HTERT RPE-1 (cell line): ENCODE measurements around the gene DUS1L.

ENCODE experiments used
- in situ Hi-C: fragments of 300-500 bp; cut with MboI; formaldehyde crosslinking; loops from 4 replicates; pipeline ENCODE4 v1.14.3; 2020; ENCODE audit warnings: low sequenced_read_pairs

Gene DUS1L

GRCh38 chr17:82077617-82078358, 12.2 kb upstream of the DUS1L start:
- in situ Hi-C loops = no loop called here

GRCh38 chr17:82076785-82077591, 11.4 kb upstream of the DUS1L start:
- in situ Hi-C loops = no loop called here

DNA sequence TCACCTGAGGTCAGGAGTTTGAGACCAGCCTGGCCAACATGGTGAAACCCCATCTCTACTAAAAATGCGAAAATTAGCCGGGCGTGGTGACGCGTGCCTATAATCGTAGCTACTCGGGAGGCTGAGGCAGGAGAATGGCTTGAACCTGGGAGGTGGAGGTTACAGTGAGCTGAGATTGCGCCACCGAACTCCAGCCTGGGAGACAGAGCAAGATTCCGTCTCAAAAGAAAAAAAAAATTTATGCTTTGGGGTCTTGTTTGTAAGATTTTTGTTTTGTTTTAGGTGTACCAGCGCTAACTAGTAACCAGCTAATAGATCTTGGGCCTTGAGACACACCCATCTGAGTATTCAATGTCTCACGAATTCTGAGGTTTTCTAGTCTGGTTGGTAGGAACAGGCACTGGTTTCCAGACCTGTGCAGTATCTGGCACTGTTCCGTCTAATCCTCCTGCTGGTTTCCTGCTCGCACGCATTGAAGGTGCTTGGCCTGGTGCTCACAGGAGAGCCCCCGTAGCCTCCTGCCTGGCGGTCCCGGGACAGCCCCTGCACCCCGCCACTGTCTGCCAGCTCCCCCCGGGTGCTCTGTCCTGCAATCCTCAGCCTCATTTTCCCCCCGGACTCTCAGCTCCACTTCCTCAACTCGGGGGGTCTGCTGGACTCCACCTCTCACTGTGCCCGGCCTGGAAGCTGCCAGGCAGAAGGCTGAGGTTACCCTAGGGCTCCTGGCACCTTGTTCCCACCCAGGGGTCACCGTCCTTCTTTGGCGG, 10.6 kb upstream of the DUS1L start:
- in situ Hi-C loops = no loop called here

DNA sequence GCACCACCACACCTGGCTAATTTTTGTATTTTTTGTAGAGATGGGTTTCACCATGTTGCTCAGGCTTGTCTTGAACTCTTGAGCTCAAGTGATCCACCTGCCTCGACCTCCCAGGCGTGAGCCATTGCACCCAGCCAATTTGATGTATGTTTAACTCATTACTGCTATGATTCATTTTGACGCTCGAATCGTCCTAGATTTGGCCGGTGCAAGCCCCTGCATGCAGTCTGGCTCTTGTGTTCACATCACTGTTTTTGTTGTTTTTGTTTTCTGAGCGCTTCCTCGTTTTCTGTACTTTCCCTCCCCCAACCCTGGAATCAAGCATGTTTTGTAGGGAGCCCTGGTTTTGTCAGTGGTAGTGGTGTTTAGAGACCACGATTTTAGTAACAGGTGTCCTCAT, 7.8 kb upstream of the DUS1L start:
- in situ Hi-C loops = no loop called here

DNA sequence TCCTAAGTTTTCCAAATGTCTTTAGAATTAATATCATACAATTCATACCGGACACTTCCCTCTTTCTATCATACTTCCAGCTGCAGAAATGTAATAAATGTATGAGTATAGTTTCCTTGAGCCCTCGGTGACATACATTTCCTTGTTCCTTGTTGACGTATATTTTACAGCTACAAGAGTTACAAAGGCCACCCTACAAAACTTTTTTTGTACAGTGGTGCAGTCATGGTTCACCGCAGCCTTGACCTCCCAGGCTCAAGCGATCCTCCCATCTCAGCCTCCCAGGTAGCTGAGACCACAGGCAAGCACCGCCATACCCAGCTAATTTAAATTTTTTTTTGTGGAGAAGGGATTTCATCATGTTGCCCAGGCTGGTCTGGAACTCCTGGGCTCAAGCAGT, 7.2 kb upstream of the DUS1L start:
- in situ Hi-C loops = no loop called here

- in situ Hi-C loops = no loop called here
Observed at GRCh38 chr17:82070611-82071010, 5.0 kb upstream of the DUS1L start.

DNA sequence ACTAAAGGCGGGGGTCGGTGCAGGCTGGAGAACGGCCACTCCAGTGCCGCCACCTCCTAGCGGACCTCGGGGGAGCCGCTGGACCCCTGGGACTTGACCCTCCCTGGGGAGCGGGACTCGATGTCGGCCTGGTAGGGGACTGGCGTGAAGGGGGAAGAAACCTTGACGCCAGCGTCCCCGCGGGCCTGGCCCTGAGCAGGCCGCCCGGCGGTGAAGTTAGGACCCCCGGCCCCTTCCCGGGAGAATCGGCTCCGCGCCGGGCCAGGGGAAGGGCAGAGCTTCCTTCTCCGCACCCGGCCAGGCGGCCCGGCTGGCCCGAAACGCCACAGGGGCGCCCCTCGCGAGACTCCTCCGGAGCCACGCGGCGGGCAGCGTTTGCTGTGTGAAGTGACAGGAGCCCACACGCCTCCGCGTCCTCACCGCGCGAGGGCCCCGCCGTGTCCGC, 389 bp downstream of the DUS1L start:
- in situ Hi-C loops = no loop called here

DNA sequence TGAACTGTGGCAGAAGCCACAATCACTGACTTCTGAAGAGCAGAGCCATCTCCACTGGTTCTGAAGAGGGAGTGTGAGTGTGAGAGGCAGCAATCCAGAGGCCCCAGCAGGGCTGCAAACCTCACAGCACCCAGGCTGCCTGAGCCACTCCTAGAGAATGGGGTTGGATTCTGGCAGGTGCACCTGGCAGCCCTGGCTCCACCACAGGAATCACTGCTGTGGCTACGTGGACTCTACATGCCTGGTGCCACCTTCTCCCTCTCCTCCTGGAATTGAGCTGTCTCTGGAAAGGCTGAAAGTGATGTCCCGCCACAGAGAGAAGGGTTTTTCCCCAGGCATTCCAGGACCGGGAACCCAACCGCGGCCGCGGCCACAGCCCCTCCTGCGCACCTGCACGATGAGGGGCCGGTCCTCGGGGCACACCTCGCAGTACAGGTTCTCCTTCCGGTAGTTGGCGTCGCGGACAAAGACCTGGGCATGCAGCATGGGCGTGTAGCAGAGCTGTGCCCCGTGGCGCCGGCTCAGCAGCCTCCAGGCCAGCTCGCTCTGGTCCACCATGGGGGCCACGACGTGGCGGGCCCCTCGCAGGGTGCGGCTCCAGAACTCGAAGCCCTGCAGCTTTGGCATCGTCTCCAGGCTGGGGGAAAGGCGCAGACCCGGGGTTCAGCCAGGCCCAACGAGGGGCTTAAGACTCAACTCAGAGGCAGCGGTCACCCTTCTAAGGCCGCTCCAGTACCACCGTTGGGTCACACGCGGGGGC, 991 bp downstream of the DUS1L start:
- in situ Hi-C loops = no loop called here

DNA sequence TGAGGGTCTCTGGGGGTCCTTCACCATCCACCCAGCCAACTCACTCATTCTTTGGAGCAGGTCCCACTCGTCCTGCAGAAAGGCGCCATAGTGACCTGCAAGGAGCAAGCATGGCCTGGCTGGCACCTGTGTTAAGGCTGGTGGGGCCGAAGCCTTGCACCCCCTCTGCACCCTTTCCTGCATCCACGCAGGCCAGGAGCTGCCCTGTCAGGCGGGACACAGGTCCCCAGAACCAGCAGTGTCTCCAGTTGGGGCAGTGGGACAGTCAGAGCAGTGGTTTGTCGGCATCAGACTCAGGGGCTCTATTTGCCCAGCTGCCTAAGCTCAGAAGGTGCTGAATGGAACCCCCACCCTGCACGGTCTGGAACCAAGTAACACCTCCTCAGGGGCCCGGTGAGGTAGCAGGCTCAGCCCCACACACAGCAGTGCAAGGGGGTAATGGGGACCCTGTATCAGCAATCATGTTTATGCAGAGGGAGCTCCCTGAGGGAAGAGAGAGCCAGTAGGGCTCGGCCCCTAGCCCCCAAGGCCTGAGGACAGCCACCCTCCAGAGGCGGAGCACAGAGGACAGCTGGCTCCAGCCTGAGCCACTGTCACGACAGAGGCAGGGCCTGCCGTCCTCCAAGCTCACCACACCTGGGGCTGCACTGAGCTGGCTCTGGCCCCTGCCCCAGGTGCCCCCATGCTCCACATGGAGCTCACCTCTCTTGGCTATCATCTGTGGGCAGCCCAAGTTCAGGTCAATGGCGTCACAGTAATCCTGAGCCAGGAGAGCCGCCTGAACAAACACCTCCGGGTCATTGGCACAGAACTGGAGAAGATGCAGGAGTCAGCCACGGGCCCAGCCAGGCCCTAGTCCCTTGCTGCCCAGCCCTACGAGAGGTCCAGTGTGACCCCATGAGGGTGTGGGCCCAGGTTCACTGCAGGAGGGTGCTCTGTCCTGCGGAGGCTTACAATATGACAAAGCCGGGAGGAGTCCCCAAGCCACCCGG, 1.9 kb downstream of the DUS1L start:
- in situ Hi-C loops = no loop called here

DNA sequence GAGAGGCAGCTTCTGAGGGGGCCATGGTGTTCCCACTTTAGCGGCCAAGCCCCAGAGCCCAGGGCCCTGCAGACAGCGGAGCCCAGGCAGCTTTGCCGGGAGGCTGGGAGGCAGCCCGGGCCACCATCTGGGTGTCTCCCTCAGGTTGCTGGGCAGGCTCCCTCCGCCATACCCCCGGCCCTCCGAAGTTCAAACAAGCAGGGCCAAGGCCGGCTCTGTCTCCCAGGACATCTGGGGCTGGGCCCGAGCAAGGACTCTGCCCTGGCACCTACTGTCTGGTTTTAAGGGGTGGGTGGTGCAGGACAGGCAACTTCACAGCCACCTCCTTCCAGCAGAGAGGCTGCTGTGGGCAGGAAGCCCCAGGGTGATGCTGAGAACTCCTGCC, 2.6 kb downstream of the DUS1L start:
- in situ Hi-C loops = no loop called here

DNA sequence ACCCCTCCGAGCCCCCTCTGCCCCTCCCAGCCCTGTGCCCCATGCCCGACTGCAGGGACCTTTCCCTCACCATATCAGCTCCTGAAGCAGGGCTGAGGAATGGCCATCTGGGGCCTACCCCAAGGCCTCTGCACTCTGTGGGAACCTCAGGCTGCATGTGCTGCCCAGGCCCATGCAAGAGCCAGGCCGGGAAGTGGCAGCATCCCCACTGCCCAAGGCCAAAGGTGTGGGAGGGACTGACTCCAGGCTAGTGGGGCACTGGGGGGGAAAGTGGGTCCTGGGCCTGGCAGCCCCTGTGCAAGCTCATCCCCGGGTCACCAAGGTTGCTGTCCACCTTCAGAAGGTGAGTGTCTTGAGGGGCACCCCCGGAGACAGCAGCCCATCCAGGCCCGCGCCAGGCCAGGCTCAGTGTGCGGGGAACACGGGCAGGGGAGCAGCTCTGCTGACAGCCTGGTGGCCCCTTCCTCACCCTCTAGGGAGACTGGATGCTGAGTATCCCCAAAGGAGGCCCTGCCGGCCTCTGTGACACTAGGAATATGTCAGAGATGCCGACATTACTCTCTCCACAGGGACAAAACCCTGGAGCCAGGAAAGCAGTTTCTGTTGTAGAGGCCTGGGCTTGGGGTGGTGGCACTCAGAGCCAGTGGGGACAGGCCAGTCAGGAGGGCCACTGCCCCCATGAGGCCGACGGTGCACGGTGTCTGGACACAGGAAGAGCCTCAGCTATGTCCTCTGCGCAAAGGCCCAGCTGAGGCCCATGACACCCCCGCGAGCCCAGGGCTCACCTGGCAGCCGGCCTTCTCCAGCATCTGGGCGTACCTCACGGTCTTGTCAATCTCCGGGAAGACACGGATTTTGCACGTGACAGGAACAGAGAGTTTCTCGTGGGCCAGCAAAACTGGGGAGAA, 3.3 kb downstream of the DUS1L start:
- in situ Hi-C loops = no loop called here

GRCh38 chr17:82061047-82061925, 4.3 kb downstream of the DUS1L start:
- in situ Hi-C loops = no loop called here

DNA sequence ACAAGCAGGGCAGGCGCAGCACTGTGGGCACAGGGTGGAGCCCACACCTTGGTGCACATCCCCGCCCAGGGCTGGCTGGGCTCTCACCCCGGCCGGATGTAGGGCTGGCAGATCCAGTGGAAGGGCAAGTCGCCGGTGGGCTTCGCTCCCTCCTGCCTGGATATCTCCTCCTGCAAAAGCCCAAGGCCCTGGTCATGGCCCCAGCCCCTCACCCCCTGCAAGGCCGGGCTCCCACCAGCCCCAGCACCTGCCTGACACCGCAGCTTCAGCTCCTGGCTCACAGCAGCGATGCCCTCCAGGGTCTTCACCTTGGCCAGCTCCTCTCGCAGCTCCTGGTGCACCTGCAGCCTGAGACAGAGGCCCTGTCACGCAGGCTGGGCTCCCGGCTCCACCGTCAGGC, 5.0 kb downstream of the DUS1L start:
- in situ Hi-C loops = no loop called here

DNA sequence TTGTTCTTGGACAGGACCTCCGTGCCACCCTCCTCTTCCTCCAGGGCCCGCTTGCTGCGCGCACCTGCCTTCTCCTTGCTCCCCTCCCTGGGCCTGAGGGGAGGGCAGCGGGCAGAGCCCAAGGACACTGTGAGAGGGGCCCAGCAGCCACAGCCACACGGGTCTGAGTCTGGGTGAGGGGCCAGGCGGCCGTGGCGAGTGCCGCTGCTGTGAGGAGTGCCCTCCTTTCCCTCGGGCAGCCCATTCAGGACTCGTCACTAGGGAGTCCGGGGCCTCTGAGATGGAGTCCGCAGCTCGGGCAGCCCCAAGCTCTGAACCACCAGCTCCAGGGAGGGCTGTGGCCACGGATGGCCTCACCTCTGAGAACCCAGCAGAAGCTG, 5.6 kb downstream of the DUS1L start:
- in situ Hi-C loops = no loop called here

DNA sequence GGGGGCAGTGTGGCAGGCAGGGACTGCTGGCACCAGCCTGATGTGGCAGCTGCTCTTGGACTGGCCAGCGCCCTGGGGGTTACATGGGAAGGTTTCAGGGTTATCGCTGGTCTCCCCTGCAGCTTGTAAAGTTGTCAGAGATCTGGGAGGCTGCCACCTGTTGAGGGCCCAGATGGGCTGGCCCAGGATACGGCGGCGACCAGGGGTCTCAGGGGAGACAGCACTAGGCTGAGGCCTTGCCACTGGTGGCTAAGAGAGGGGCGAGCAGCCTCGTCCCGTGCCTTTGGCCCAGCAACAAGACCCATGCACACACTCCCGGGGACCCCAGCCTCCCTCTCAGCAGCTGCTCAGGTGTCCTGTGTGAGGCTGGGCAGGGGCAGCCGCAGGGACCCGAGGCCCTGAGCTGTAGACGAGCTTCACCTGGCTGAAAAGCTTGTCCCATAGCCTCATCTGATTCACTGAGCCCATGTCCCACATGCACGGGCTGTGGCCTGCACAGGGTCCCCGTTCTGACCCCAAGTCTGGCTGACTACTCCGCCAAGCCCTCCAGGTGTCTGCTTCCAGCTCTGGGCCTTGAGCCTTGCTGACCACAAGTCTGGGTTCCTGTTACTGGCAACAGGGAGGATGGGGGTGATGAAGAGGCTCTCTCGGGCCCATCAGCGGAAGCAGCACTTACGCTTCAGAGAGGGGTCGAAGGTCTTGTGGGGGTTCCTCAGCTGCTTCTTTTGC, 6.2 kb downstream of the DUS1L start:
- in situ Hi-C loops = no loop called here

DNA sequence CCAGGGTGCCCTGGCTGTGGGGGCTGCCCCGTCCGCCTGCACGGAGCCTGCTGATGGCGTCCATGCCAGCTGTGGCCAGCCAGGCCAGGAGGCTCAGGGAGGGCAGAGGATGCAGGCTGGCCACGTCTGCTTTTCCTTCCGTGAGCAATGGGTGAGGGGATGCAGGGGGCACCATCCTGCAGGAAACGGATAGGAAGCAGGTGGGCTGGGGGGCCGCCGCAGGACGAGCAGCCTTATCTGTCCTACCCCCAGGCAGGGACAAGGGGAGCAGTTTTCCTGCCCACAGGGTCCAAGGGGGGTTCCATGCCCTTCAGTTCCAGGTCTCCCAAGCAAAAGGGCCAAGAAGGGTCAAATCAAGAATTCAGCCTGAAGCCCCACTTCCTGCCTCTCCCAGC, 6.8 kb downstream of the DUS1L start:
- in situ Hi-C loops = no loop called here

- in situ Hi-C loops = no loop called here
Observed at GRCh38 chr17:82058230-82058854, 7.3 kb downstream of the DUS1L start.
